ENCODE results near the gene IRF8. TPM values are rescaled to one million over a fixed set of nuclear protein-coding genes. Genes with fewer than 3 reads are reported as not detected.

The IRF8 gene
- total and polyA plus RNA-seq, 2 of the 4 experiments (the other 2 are of a cell fraction), result not detected

DNA sequence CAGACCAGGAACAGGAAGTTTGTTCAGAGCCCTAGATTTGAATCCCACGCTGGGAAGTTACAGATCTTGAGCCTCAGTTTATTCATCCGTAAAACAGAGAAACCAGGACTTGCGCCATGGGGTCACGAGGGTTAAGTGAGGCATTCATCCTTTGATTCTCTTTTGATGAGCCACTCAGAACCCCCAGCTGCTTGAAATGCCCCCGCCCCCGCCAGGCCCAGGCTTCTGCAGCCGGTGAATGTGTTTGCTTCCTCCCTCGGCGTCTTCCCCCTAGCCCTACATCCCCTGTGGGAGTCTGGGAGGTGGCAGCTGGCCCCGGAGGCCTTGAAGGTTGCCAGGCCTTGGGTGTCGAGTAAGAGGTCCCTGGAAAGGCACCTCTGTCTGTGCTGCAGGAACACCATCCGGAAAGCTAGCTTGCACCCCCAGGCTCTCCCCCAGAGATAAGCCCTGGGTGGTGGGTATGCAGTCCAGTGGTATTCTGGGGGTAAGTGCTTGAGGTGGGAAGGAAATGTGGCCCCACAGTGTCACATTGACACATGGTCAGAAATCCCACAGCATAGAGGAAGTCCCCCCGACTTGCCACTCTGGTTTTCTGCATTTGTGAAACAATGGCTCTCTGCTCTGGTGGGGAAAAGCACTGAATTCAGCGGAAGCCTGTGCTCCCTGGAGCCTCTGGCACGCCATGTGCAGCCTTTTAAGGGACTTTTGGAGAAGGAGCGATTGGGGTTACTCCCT is 14.9 kb downstream of the IRF8 start:
- Histone ChIP-seq H2AFZ (replicated peaks; ENCODE audit: low read length, poor library complexity) (no peak overlapping the region), H3K4me3 (ENCODE audit: insufficient read depth, low read depth, low read length) (no peak overlapping the region), H4K8ac (ENCODE audit: low read depth in 2 of 2, low read length in 2 of 2) (no peak overlapping the region), H2BK15ac (ENCODE audit: low read depth, low read length) (no peak overlapping the region), H4K20me1 (ENCODE audit: insufficient read depth, low read length) (no peaks in the 10 kb centered on the region), H4K91ac (ENCODE audit: insufficient read depth, low read depth, low read length) (no peak overlapping the region), H2AK5ac (ENCODE audit: low read depth, low read length) (no peak overlapping the region), H4K5ac (ENCODE audit: low read depth, low read length) (no peak overlapping the region), H3K27ac (ENCODE audit: insufficient read depth, low read length) (no peak overlapping the region), H2BK5ac (ENCODE audit: low read depth, low read length, poor library complexity, severe bottlenecking) (no peak overlapping the region), H3K79me1 (ENCODE audit: low read depth in 1 of 2, low read length in 2 of 2) (no peaks in the 10 kb centered on the region), H3K27me3 (ENCODE audit: control insufficient read depth, insufficient read depth, low read length) (peaks cover 50% of the 10 kb centered on the region), H3K9me1 (ENCODE audit: insufficient read depth, low read length) (no peaks in the 10 kb centered on the region), H3K18ac (ENCODE audit: low read depth, low read length) (no peak overlapping the region), H3K23ac (ENCODE audit: low read depth, low read length) (no peak overlapping the region), H2AK9ac (replicated peaks; ENCODE audit: low read depth, low read length, poor library complexity) (no peak overlapping the region), H3K36me3 (ENCODE audit: control insufficient read depth, insufficient read depth, low read length) (no peaks in the 10 kb centered on the region), H3K9ac (ENCODE audit: low read depth, low read length) (no peak overlapping the region), H2BK120ac (ENCODE audit: low read depth, low read length) (no peak overlapping the region), H3K4me2 (ENCODE audit: low read depth, low read length) (no peak overlapping the region), H3K4me1 (ENCODE audit: control insufficient read depth, insufficient read depth, low read length) (peaks cover 4% of the 10 kb centered on the region; the same call in 1 of the 2 replicates), H3K56ac (ENCODE audit: extremely low read depth, insufficient read depth, low read length) (no peak overlapping the region), H2BK20ac (ENCODE audit: low read depth, low read length) (no peak overlapping the region), H3K9me3 (ENCODE audit: control insufficient read depth, insufficient read depth, low read length) (no peaks in the 10 kb centered on the region), H3K4ac (ENCODE audit: low read depth, low read length) (no peak overlapping the region), H3K14ac (replicated peaks; ENCODE audit: low read depth, low read length) (no peak overlapping the region)
- in situ Hi-C loops (cut with MboI; ENCODE audit: low sequenced_read_pairs) (no loop called here), dilution Hi-C loops (cut with HindIII; ENCODE audit: low sequenced_read_pairs, unreplicated experiment) (no loop called here), intact Hi-C loops (cut with micrococcal nuclease) (no loop called here)
- WGBS, 2 experiments (ENCODE audit: extremely low coverage in 2 of 2, insufficient read length in 1 of 2), result 92% methylated on average over 5 of the region's 16 CpGs; no CpG with 5 or more reads in 1 of the 2 experiments
- ChIA-PET POLR2A (ENCODE audit: unreplicated experiment) (no interaction called here), CTCF (no interaction called here)
- ATAC-seq (ENCODE audit: low read depth), result no peak
- BruUV-seq (replicated peaks), result no TSS peak
- TF ChIP-seq BHLHE40 (IDR thresholded peaks at IDR 0.05; ENCODE audit: low read depth, low read length) (no peak), POLR2A (IDR thresholded peaks at IDR 0.05; ENCODE audit: low read depth, low read length) (no peak), RAD21 (IDR thresholded peaks at IDR 0.05; ENCODE audit: low read length) (no peak), MAZ (IDR thresholded peaks at IDR 0.05; ENCODE audit: borderline replicate concordance, low read depth, low read length) (no peak), MAFK (IDR thresholded peaks at IDR 0.05; ENCODE audit: low read depth, low read length) (no peak), ELK1 (IDR thresholded peaks at IDR 0.05; ENCODE audit: borderline replicate concordance, low read depth, low read length) (no peak)
- no peak for DNase-seq
